GM23338 (cell line): ENCODE results near the gene PER3. TPM values are rescaled to one million over a fixed set of nuclear protein-coding genes. Genes with fewer than 3 reads are reported as not detected.

Experiments
- ATAC-seq: fragments of 200-7000 bp; cut with Tn5 transposase; 3 replicates; pipeline ENCODE4 v1.9.1; 2020
- DNase-seq: peaks from one replicate; pipeline ENCODE4 v3.0.0-alpha.2; 2015; ENCODE audit warnings: low spot score
- H2AFZ ChIP-seq: fragments of 200-600 bp; sonication (generic); 2 replicates; pipeline ENCODE4 v1.8.0; 2016; ENCODE audit warnings: antibody characterized with exemption, mild to moderate bottlenecking, moderate library complexity
- H3F3A ChIP-seq: fragments of 200-600 bp; sonication (generic); replicated peaks from 2 replicates; pipeline ENCODE4 v1.8.0; 2017; ENCODE audit warnings: antibody characterized with exemption, mixed run types, low read depth
- H3K27ac ChIP-seq: fragments of 200-600 bp; sonication (generic); 2 replicates; pipeline ENCODE4 v1.6.1; 2016; ENCODE audit warnings: low read depth
- H3K27me3 ChIP-seq: fragments of 200-600 bp; sonication (generic); 2 replicates; pipeline ENCODE4 v1.8.0; 2016; ENCODE audit warnings: mild to moderate bottlenecking, mixed run types, moderate library complexity; ENCODE audit not compliant: insufficient read depth
- H3K36me3 ChIP-seq: fragments of 200-600 bp; sonication (generic); 2 replicates; pipeline ENCODE4 v1.8.0; 2016; ENCODE audit warnings: mild to moderate bottlenecking; ENCODE audit not compliant: insufficient read depth
- H3K4me1 ChIP-seq: fragments of 200-600 bp; sonication (generic); 2 replicates; pipeline ENCODE4 v1.8.0; 2016; ENCODE audit warnings: mild to moderate bottlenecking, moderate library complexity; ENCODE audit not compliant: insufficient read depth
- H3K4me2 ChIP-seq: fragments of 200-600 bp; sonication (generic); 2 replicates; pipeline ENCODE4 v1.7.1; 2017; ENCODE audit warnings: mixed run types
- H3K4me3 ChIP-seq: fragments of 200-600 bp; sonication (generic); 2 replicates; pipeline ENCODE4 v1.6.1; 2016; ENCODE audit warnings: mixed run types
- H3K79me2 ChIP-seq: fragments of 200-600 bp; sonication (generic); replicated peaks from 2 replicates; pipeline ENCODE4 v1.8.0; 2017; ENCODE audit warnings: mild to moderate bottlenecking; ENCODE audit not compliant: insufficient read depth
- H3K9me2 ChIP-seq: fragments of 200-600 bp; sonication (generic); 2 replicates; pipeline ENCODE4 v1.8.0; 2017; ENCODE audit not compliant: insufficient read depth
- H4K20me1 ChIP-seq: fragments of 200-600 bp; sonication (generic); replicated peaks from 2 replicates; pipeline ENCODE4 v1.8.0; 2017; ENCODE audit warnings: mild to moderate bottlenecking; ENCODE audit not compliant: insufficient read depth
- H3K27ac Mint-ChIP-seq: 2 replicates; pipeline ENCODE4 v1.8.0; 2020; ENCODE audit warnings: inconsistent platforms, mild to moderate bottlenecking, moderate library complexity, mixed read lengths
- H3K27me3 Mint-ChIP-seq: 3 replicates; pipeline ENCODE4 v1.8.0; 2022; ENCODE audit warnings: low read depth, mild to moderate bottlenecking, moderate library complexity, mixed read lengths, inconsistent platforms; ENCODE audit not compliant: insufficient read depth, poor library complexity
- H3K36me3 Mint-ChIP-seq: 3 replicates; pipeline ENCODE4 v1.8.0; 2021; ENCODE audit warnings: low read depth, mild to moderate bottlenecking, inconsistent platforms, moderate library complexity, mixed read lengths
- H3K4me1 Mint-ChIP-seq: 3 replicates; pipeline ENCODE4 v1.8.0; 2020; ENCODE audit warnings: mild to moderate bottlenecking, inconsistent platforms, mixed read lengths
- H3K4me3 Mint-ChIP-seq: 3 replicates; pipeline ENCODE4 v1.8.0; 2021; ENCODE audit warnings: moderate library complexity, mild to moderate bottlenecking, inconsistent platforms, mixed read lengths
- H3K9me3 Mint-ChIP-seq: 3 replicates; pipeline ENCODE4 v1.8.0; 2020; ENCODE audit warnings: moderate library complexity, mild to moderate bottlenecking, inconsistent platforms, mixed read lengths
- CREB1 ChIP-seq: fragments of 250-450 bp; sonication (Bioruptor Pico); IDR thresholded peaks from 2 replicates; pipeline ENCODE4 v1.5.0; 2020; ENCODE audit warnings: low read depth, mild to moderate bottlenecking, moderate library complexity
- EZH2 ChIP-seq: fragments of 200-600 bp; sonication (generic); IDR thresholded peaks from one replicate; pipeline ENCODE4 v1.8.0; 2017; ENCODE audit warnings: antibody characterized with exemption, mild to moderate bottlenecking, low read depth; ENCODE audit not compliant: unreplicated experiment
- EZH2phosphoT487 ChIP-seq: fragments of 200-600 bp; sonication (generic); IDR thresholded peaks from one replicate; pipeline ENCODE4 v1.8.1; 2018; ENCODE audit warnings: antibody characterized with exemption; ENCODE audit not compliant: unreplicated experiment
- JUNB ChIP-seq: IDR thresholded peaks from one replicate; pipeline ENCODE4 v1.6.1; 2016; ENCODE audit warnings: antibody characterized with exemption; ENCODE audit not compliant: unreplicated experiment
- NANOG ChIP-seq: IDR thresholded peaks from 2 replicates; pipeline ENCODE4 v1.6.1; 2016; ENCODE audit warnings: antibody characterized with exemption, borderline replicate concordance
- POLR2AphosphoS5 ChIP-seq: IDR thresholded peaks from 2 replicates; pipeline ENCODE4 v1.6.1; 2016; ENCODE audit warnings: antibody characterized with exemption, low read depth
- STAT1 ChIP-seq: IDR thresholded peaks from one replicate; pipeline ENCODE4 v1.6.1; 2016; ENCODE audit warnings: antibody characterized with exemption; ENCODE audit not compliant: unreplicated experiment
- ZNF114 ChIP-seq: fragments of 250-450 bp; sonication (Bioruptor Pico); IDR thresholded peaks from 2 replicates; pipeline ENCODE4 v1.5.0; 2020; ENCODE audit warnings: mild to moderate bottlenecking, moderate library complexity
- ZNF331 ChIP-seq: fragments of 250-450 bp; sonication (Bioruptor Pico); IDR thresholded peaks from 2 replicates; pipeline ENCODE4 v1.5.0; 2020; ENCODE audit warnings: low read depth, mild to moderate bottlenecking, moderate library complexity
- polyA plus RNA-seq: library from polyadenylated mRNA; unstranded; fragments of >200 nt; fragmentation: Nextera tagmentation; extraction: Ambion mirVana; gene quantifications from 2 replicates; pipeline ENCODE4 v1.2.1, GENCODE V29; 2016
- total RNA-seq: library from RNA; depleted of rRNA; stranded (reverse); fragments of >200 nt; shearing (Covaris generic); gene quantifications from 2 replicates; pipeline ENCODE4 v1.2.3, GENCODE V29; 2014
- TF ChIP-seq, protein P1 (sequence below): fragments of 250-450 bp; sonication (Bioruptor Pico); IDR thresholded peaks from 2 replicates; pipeline ENCODE4 v1.5.0; 2020; ENCODE audit warnings: mild to moderate bottlenecking, moderate library complexity
- TF ChIP-seq, protein P2 (sequence below): IDR thresholded peaks from one replicate; pipeline ENCODE4 v1.6.1; 2018; ENCODE audit warnings: antibody characterized with exemption; ENCODE audit not compliant: unreplicated experiment
- TF ChIP-seq, protein P3 (sequence below), 2 experiments: fragments of 200-600 bp in 1 of 2; sonication (generic) in 1 of 2; conservative IDR thresholded peaks; 2 replicates each; pipeline versions ENCODE4 v1.5.1 to v1.6.1; 2016 to 2017; ENCODE audit warnings: antibody characterized with exemption in 2 of 2, low read depth in 2 of 2, mild to moderate bottlenecking in 2 of 2, moderate library complexity in 1 of 2
- TF ChIP-seq, protein P4 (sequence below): IDR thresholded peaks from 2 replicates; pipeline ENCODE4 v1.6.1; 2016; ENCODE audit warnings: antibody characterized with exemption

PER3 gene
- total and polyA plus RNA-seq, 2 experiments from 2014 or later: 6.1 to 16.4 TPM

DNA sequence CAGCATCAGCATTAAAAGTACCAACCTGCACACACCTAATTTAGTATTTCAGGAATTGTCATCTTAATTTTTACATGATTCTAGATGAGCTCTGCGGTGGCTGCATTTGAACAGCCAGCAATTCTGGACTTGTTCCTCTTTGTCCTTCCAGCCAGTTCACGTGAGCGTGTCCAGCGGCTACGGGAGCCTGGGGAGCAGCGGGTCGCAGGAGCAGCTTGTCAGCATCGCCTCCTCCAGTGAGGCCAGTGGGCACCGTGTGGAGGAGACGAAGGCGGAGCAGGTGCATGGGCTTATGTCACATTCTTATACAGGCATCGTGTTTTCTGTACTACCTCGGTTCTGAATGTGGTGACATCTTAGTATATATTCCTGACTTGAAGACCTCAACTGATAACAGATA lies 25.7 kb downstream of the PER3 start:
- TF ChIP-seq, protein P1, sequence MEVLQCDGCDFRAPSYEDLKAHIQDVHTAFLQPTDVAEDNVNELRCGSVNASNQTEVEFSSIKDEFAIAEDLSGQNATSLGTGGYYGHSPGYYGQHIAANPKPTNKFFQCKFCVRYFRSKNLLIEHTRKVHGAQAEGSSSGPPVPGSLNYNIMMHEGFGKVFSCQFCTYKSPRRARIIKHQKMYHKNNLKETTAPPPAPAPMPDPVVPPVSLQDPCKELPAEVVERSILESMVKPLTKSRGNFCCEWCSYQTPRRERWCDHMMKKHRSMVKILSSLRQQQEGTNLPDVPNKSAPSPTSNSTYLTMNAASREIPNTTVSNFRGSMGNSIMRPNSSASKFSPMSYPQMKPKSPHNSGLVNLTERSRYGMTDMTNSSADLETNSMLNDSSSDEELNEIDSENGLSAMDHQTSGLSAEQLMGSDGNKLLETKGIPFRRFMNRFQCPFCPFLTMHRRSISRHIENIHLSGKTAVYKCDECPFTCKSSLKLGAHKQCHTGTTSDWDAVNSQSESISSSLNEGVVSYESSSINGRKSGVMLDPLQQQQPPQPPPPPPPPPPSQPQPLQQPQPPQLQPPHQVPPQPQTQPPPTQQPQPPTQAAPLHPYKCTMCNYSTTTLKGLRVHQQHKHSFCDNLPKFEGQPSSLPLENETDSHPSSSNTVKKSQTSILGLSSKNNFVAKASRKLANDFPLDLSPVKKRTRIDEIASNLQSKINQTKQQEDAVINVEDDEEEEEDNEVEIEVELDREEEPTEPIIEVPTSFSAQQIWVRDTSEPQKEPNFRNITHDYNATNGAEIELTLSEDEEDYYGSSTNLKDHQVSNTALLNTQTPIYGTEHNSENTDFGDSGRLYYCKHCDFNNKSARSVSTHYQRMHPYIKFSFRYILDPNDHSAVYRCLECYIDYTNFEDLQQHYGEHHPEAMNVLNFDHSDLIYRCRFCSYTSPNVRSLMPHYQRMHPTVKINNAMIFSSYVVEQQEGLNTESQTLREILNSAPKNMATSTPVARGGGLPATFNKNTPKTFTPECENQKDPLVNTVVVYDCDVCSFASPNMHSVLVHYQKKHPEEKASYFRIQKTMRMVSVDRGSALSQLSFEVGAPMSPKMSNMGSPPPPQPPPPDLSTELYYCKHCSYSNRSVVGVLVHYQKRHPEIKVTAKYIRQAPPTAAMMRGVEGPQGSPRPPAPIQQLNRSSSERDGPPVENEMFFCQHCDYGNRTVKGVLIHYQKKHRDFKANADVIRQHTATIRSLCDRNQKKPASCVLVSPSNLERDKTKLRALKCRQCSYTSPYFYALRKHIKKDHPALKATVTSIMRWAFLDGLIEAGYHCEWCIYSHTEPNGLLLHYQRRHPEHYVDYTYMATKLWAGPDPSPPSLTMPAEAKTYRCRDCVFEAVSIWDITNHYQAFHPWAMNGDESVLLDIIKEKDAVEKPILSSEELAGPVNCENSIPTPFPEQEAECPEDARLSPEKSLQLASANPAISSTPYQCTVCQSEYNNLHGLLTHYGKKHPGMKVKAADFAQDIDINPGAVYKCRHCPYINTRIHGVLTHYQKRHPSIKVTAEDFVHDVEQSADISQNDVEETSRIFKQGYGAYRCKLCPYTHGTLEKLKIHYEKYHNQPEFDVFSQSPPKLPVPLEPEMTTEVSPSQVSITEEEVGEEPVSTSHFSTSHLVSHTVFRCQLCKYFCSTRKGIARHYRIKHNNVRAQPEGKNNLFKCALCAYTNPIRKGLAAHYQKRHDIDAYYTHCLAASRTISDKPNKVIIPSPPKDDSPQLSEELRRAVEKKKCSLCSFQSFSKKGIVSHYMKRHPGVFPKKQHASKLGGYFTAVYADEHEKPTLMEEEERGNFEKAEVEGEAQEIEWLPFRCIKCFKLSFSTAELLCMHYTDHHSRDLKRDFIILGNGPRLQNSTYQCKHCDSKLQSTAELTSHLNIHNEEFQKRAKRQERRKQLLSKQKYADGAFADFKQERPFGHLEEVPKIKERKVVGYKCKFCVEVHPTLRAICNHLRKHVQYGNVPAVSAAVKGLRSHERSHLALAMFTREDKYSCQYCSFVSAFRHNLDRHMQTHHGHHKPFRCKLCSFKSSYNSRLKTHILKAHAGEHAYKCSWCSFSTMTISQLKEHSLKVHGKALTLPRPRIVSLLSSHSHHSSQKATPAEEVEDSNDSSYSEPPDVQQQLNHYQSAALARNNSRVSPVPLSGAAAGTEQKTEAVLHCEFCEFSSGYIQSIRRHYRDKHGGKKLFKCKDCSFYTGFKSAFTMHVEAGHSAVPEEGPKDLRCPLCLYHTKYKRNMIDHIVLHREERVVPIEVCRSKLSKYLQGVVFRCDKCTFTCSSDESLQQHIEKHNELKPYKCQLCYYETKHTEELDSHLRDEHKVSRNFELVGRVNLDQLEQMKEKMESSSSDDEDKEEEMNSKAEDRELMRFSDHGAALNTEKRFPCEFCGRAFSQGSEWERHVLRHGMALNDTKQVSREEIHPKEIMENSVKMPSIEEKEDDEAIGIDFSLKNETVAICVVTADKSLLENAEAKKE: no peak
- TF ChIP-seq CREB1 (CRISPR knock-in tag): no peak
- TF ChIP-seq, protein P2, sequence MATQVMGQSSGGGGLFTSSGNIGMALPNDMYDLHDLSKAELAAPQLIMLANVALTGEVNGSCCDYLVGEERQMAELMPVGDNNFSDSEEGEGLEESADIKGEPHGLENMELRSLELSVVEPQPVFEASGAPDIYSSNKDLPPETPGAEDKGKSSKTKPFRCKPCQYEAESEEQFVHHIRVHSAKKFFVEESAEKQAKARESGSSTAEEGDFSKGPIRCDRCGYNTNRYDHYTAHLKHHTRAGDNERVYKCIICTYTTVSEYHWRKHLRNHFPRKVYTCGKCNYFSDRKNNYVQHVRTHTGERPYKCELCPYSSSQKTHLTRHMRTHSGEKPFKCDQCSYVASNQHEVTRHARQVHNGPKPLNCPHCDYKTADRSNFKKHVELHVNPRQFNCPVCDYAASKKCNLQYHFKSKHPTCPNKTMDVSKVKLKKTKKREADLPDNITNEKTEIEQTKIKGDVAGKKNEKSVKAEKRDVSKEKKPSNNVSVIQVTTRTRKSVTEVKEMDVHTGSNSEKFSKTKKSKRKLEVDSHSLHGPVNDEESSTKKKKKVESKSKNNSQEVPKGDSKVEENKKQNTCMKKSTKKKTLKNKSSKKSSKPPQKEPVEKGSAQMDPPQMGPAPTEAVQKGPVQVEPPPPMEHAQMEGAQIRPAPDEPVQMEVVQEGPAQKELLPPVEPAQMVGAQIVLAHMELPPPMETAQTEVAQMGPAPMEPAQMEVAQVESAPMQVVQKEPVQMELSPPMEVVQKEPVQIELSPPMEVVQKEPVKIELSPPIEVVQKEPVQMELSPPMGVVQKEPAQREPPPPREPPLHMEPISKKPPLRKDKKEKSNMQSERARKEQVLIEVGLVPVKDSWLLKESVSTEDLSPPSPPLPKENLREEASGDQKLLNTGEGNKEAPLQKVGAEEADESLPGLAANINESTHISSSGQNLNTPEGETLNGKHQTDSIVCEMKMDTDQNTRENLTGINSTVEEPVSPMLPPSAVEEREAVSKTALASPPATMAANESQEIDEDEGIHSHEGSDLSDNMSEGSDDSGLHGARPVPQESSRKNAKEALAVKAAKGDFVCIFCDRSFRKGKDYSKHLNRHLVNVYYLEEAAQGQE: no peak
- no peak for TF ChIP-seq STAT1
- TF ChIP-seq, protein P3, sequence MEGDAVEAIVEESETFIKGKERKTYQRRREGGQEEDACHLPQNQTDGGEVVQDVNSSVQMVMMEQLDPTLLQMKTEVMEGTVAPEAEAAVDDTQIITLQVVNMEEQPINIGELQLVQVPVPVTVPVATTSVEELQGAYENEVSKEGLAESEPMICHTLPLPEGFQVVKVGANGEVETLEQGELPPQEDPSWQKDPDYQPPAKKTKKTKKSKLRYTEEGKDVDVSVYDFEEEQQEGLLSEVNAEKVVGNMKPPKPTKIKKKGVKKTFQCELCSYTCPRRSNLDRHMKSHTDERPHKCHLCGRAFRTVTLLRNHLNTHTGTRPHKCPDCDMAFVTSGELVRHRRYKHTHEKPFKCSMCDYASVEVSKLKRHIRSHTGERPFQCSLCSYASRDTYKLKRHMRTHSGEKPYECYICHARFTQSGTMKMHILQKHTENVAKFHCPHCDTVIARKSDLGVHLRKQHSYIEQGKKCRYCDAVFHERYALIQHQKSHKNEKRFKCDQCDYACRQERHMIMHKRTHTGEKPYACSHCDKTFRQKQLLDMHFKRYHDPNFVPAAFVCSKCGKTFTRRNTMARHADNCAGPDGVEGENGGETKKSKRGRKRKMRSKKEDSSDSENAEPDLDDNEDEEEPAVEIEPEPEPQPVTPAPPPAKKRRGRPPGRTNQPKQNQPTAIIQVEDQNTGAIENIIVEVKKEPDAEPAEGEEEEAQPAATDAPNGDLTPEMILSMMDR (conservative IDR thresholded peaks at IDR 0.05; ENCODE audit: low read depth in 2 of 2): no peak
- no peak for TF ChIP-seq ZNF114 (CRISPR knock-in tag)
- TF ChIP-seq ZNF331 (CRISPR knock-in tag): no peak
- no peak for TF ChIP-seq JUNB
- TF ChIP-seq EZH2phosphoT487: no peak
- TF ChIP-seq POLR2AphosphoS5: no peak
- no peak for TF ChIP-seq NANOG
- TF ChIP-seq, protein P4, sequence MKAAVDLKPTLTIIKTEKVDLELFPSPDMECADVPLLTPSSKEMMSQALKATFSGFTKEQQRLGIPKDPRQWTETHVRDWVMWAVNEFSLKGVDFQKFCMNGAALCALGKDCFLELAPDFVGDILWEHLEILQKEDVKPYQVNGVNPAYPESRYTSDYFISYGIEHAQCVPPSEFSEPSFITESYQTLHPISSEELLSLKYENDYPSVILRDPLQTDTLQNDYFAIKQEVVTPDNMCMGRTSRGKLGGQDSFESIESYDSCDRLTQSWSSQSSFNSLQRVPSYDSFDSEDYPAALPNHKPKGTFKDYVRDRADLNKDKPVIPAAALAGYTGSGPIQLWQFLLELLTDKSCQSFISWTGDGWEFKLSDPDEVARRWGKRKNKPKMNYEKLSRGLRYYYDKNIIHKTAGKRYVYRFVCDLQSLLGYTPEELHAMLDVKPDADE: no peak
- no peak for TF ChIP-seq EZH2
- H3K27ac ChIP-seq: no peak overlapping the region
- Mint-ChIP-seq H3K27ac (no peak overlapping the region), H3K4me3 (no peak overlapping the region), H3K4me1 (no peaks in the 10 kb centered on the region), H3K36me3 (peaks cover 42% of the 10 kb centered on the region), H3K9me3 (peaks cover 16% of the 10 kb centered on the region), H3K27me3 (no peaks in the 10 kb centered on the region)
- no peaks in the 10 kb centered on the region for H3F3A ChIP-seq
- DNase-seq: no peak
- no peaks in the 10 kb centered on the region for H3K79me2 ChIP-seq
- no peaks in the 10 kb centered on the region for H3K4me1 ChIP-seq
- H3K4me2 ChIP-seq: no peak overlapping the region
- H3K27me3 ChIP-seq: no peaks in the 10 kb centered on the region
- H3K9me2 ChIP-seq: no peaks in the 10 kb centered on the region
- 0 out of 2 replicates have a peak, but pooled peaks cover 7% of the 10 kb centered on the region for H4K20me1 ChIP-seq
- H3K36me3 ChIP-seq: peaks cover 22% of the 10 kb centered on the region; the same call in 1 of the 2 replicates
- no peak for ATAC-seq
- no peak overlapping the region for H3K4me3 ChIP-seq
- H2AFZ ChIP-seq: no peak overlapping the region
